HepG2 (cell line): ENCODE results near the gene NAT14. TPM values are rescaled to one million over a fixed set of nuclear protein-coding genes. Genes with fewer than 3 reads are reported as not detected.

Experiments
- BORCS8-MEF2B ChIP-seq: sonication (generic); formaldehyde crosslinking; IDR thresholded peaks from 2 replicates; pipeline ENCODE4 v1.8.0; 2022; ENCODE audit warnings: mild to moderate bottlenecking, missing genetic modification reagents
- EZH2 ChIP-seq: conservative IDR thresholded peaks from 2 replicates; pipeline ENCODE4 v1.6.1; 2012; ENCODE audit warnings: mild to moderate bottlenecking, low read depth, low read length, moderate library complexity
- HOXA3 ChIP-seq: sonication (generic); formaldehyde crosslinking; IDR thresholded peaks from 2 replicates; pipeline ENCODE4 v1.5.0; 2020; ENCODE audit warnings: missing genetic modification reagents
- KLF13 ChIP-seq: sonication (generic); formaldehyde crosslinking; IDR thresholded peaks from 2 replicates; pipeline ENCODE4 v1.4.0; 2020; ENCODE audit warnings: mild to moderate bottlenecking, missing genetic modification reagents
- KLF6 ChIP-seq: IDR thresholded peaks from 2 replicates; pipeline ENCODE4 v1.8.0; 2016; ENCODE audit warnings: missing biosample characterization, missing genetic modification reagents
- MAFK ChIP-seq, 2 experiments: IDR thresholded peaks in 1 of 2; conservative IDR thresholded peaks in 1 of 2; 2 replicates each; pipeline ENCODE4 v1.6.1; 2011; ENCODE audit warnings: improper control_type of control experiment in 2 of 2, low read length in 2 of 2
- MED8 ChIP-seq: sonication (generic); formaldehyde crosslinking; IDR thresholded peaks from 2 replicates; pipeline ENCODE4 v1.8.1; 2023; ENCODE audit warnings: mild to moderate bottlenecking, missing genetic modification reagents; ENCODE audit not compliant: insufficient replicate concordance
- MYC ChIP-seq: sonication (generic); formaldehyde crosslinking; IDR thresholded peaks from 2 replicates; pipeline ENCODE4 v1.9.0; 2021; ENCODE audit warnings: missing genetic modification reagents, borderline replicate concordance
- POLR2G ChIP-seq: fragments of 200-400 bp; formaldehyde crosslinking; IDR thresholded peaks from 2 replicates; pipeline ENCODE4 v1.6.1; 2018; ENCODE audit warnings: mild to moderate bottlenecking, low read depth, low read length, moderate library complexity
- RARA ChIP-seq: IDR thresholded peaks from 2 replicates; pipeline ENCODE4 v1.6.1; 2016; ENCODE audit warnings: missing genetic modification reagents, missing compliant biosample characterization
- RARG ChIP-seq: sonication (generic); formaldehyde crosslinking; IDR thresholded peaks from 2 replicates; pipeline ENCODE4 v1.4.0; 2020; ENCODE audit warnings: low read depth, mild to moderate bottlenecking, missing genetic modification reagents
- SMARCE1 ChIP-seq: fragments of 450-650 bp; IDR thresholded peaks from 2 replicates; pipeline ENCODE4 v1.6.1; 2017; ENCODE audit warnings: borderline replicate concordance
- TBX3 ChIP-seq: fragments of 450-650 bp; IDR thresholded peaks from 2 replicates; pipeline ENCODE4 v1.6.1; 2017; ENCODE audit warnings: antibody characterized with exemption, mild to moderate bottlenecking, inconsistent platforms, borderline replicate concordance
- ZNF136 ChIP-seq: sonication (generic); formaldehyde crosslinking; IDR thresholded peaks from 2 replicates; pipeline ENCODE4 v1.8.1; 2022; ENCODE audit warnings: low read depth, mild to moderate bottlenecking, moderate library complexity, missing genetic modification reagents
- ZNF430 ChIP-seq: sonication (generic); formaldehyde crosslinking; IDR thresholded peaks from 2 replicates; pipeline ENCODE4 v1.9.0; 2021; ENCODE audit warnings: mild to moderate bottlenecking, missing genetic modification reagents
- ZNF546 ChIP-seq: sonication (generic); formaldehyde crosslinking; conservative IDR thresholded peaks from 2 replicates; pipeline ENCODE4 v1.8.1; 2023; ENCODE audit warnings: mild to moderate bottlenecking, missing genetic modification reagents
- ZNF558 ChIP-seq: sonication (generic); formaldehyde crosslinking; IDR thresholded peaks from 2 replicates; pipeline ENCODE4 v1.9.0; 2022; ENCODE audit warnings: mild to moderate bottlenecking, missing genetic modification reagents, borderline replicate concordance
- ZNF569 ChIP-seq: sonication (generic); formaldehyde crosslinking; IDR thresholded peaks from 2 replicates; pipeline ENCODE4 v1.5.0; 2020; ENCODE audit warnings: mild to moderate bottlenecking, missing genetic modification reagents, moderate library complexity, borderline replicate concordance
- ZNF7 ChIP-seq: IDR thresholded peaks from 2 replicates; pipeline ENCODE4 v1.6.1; 2016; ENCODE audit warnings: missing biosample characterization, missing genetic modification reagents
- polyA plus RNA-seq, 8 experiments: library from polyadenylated mRNA; depleted of rRNA in 3 of 8; stranded (reverse) in 7 of 8; unstranded in 1 of 8; fragments of >200 nt; fragmentation: Illumina TruSeq in 4 of 8; extraction: Trizol in 4 of 8; gene quantifications; 2 replicates each; pipeline versions ENCODE4 v1.2.1 to v1.2.3, GENCODE V29; 2011 to 2016; ENCODE audit warnings: low read depth in 4 of 8, missing spikeins in 1 of 8, mixed read lengths in 1 of 8; ENCODE audit not compliant: insufficient read depth in 1 of 8
- total RNA-seq, 5 experiments: library from RNA; depleted of rRNA; stranded (reverse); fragments of >200 nt; fragmentation: Illumina TruSeq; extraction: Trizol; gene quantifications; 2 replicates each; pipeline ENCODE4 v1.2.3, GENCODE V29; 2016; ENCODE audit warnings: low read depth in 1 of 5
- TF ChIP-seq, protein P1 (sequence below): sonication (generic); formaldehyde crosslinking; IDR thresholded peaks from 2 replicates; pipeline ENCODE4 v1.5.0; 2020; ENCODE audit warnings: mild to moderate bottlenecking, missing genetic modification reagents, borderline replicate concordance
- TF ChIP-seq, protein P2 (sequence below): IDR thresholded peaks from 2 replicates; pipeline ENCODE4 v1.6.1; 2016; ENCODE audit warnings: mild to moderate bottlenecking

The NAT14 gene
- total and polyA plus RNA-seq, 2 of the 13 experiments (the other 11 are each of a cell fraction or from before 2014, with no cell fraction given), result 20.7 to 22.3 TPM

DNA sequence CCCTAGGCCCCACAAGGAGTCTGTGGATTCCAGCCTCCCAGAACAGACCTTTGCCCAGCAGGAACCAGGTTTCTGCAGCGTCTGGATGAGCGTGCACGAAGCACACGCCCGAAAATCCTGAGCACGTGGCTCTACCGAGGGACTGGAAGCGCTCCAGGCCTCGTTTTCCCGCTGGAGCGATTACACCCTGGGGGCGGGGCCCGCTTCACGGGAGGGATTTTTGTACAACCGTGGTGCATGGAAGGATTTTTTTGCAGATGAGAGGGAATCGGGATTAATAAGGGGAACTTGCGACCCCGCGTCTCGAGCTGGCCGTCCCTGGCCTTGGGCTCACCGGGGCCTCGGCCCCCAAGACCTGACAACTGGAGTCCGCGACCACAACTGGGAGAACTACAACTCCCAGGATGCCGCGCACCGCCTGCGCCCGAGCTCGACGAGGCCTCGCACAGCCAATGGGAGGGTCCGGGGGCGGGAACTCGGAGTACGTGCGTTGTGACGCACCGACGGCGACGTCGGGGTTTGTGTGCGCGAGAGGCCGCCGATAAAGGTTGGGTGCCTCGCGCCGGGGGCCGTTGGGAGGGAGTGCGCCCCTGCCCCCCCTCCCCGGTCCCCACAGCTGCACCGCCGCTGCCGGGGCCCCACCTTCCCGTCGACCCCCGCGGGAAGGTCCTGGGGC is 8.8 kb upstream of the NAT14 start, which contains the start of gene ZNF628 (continued):
- TF ChIP-seq POLR2G, result peak; percentile 63
- TF ChIP-seq ZNF136 (CRISPR knock-in tag), result no peak; the same call in 1 of the 2 replicates
- TF ChIP-seq SMARCE1, result no peak
- TF ChIP-seq RARG, result no peak
- no peak for TF ChIP-seq ZNF7 (CRISPR knock-in tag)
- no peak for TF ChIP-seq EZH2
- TF ChIP-seq ZNF558 (CRISPR knock-in tag), result peak; percentile 92; the same call in 1 of the 2 replicates
- peak; percentile 93 for TF ChIP-seq ZNF546 (CRISPR knock-in tag)
- no peak for TF ChIP-seq MED8
- TF ChIP-seq MAFK (conservative IDR thresholded peaks at IDR 0.05 in 1 of 2, IDR thresholded peaks at IDR 0.05 in 1 of 2; ENCODE audit: low read length in 2 of 2), result no peak
- peak; percentile 92; the same call in 1 of the 2 replicates for TF ChIP-seq ZNF430 (CRISPR knock-in tag)
- peak; percentile 86; the same call in 1 of the 2 replicates for TF ChIP-seq BORCS8-MEF2B (CRISPR knock-in tag)
- no peak; the same call in 1 of the 2 replicates for TF ChIP-seq RARA (CRISPR knock-in tag)
- TF ChIP-seq MYC (CRISPR knock-in tag), result peak; percentile 97
- TF ChIP-seq TBX3, result no peak
- TF ChIP-seq, protein P1, sequence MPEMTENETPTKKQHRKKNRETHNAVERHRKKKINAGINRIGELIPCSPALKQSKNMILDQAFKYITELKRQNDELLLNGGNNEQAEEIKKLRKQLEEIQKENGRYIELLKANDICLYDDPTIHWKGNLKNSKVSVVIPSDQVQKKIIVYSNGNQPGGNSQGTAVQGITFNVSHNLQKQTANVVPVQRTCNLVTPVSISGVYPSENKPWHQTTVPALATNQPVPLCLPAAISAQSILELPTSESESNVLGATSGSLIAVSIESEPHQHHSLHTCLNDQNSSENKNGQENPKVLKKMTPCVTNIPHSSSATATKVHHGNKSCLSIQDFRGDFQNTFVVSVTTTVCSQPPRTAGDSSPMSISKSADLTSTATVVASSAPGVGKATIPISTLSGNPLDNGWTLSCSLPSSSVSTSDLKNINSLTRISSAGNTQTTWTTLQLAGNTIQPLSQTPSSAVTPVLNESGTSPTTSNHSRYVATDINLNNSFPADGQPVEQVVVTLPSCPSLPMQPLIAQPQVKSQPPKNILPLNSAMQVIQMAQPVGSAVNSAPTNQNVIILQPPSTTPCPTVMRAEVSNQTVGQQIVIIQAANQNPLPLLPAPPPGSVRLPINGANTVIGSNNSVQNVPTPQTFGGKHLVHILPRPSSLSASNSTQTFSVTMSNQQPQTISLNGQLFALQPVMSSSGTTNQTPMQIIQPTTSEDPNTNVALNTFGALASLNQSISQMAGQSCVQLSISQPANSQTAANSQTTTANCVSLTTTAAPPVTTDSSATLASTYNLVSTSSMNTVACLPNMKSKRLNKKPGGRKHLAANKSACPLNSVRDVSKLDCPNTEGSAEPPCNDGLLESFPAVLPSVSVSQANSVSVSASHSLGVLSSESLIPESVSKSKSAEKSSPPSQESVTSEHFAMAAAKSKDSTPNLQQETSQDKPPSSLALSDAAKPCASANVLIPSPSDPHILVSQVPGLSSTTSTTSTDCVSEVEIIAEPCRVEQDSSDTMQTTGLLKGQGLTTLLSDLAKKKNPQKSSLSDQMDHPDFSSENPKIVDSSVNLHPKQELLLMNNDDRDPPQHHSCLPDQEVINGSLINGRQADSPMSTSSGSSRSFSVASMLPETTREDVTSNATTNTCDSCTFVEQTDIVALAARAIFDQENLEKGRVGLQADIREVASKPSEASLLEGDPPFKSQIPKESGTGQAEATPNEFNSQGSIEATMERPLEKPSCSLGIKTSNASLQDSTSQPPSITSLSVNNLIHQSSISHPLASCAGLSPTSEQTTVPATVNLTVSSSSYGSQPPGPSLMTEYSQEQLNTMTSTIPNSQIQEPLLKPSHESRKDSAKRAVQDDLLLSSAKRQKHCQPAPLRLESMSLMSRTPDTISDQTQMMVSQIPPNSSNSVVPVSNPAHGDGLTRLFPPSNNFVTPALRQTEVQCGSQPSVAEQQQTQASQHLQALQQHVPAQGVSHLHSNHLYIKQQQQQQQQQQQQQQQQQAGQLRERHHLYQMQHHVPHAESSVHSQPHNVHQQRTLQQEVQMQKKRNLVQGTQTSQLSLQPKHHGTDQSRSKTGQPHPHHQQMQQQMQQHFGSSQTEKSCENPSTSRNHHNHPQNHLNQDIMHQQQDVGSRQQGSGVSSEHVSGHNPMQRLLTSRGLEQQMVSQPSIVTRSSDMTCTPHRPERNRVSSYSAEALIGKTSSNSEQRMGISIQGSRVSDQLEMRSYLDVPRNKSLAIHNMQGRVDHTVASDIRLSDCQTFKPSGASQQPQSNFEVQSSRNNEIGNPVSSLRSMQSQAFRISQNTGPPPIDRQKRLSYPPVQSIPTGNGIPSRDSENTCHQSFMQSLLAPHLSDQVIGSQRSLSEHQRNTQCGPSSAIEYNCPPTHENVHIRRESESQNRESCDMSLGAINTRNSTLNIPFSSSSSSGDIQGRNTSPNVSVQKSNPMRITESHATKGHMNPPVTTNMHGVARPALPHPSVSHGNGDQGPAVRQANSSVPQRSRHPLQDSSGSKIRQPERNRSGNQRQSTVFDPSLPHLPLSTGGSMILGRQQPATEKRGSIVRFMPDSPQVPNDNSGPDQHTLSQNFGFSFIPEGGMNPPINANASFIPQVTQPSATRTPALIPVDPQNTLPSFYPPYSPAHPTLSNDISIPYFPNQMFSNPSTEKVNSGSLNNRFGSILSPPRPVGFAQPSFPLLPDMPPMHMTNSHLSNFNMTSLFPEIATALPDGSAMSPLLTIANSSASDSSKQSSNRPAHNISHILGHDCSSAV (CRISPR knock-in tag), result no peak; the same call in 1 of the 2 replicates
- peak; percentile 59; the same call in 1 of the 2 replicates for TF ChIP-seq KLF13 (CRISPR knock-in tag)
- TF ChIP-seq, protein P2, sequence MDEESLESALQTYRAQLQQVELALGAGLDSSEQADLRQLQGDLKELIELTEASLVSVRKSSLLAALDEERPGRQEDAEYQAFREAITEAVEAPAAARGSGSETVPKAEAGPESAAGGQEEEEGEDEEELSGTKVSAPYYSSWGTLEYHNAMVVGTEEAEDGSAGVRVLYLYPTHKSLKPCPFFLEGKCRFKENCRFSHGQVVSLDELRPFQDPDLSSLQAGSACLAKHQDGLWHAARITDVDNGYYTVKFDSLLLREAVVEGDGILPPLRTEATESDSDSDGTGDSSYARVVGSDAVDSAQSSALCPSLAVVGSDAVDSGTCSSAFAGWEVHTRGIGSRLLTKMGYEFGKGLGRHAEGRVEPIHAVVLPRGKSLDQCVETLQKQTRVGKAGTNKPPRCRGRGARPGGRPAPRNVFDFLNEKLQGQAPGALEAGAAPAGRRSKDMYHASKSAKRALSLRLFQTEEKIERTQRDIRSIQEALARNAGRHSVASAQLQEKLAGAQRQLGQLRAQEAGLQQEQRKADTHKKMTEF (CRISPR knock-in tag), result peak; percentile 63; the same call in 1 of the 2 replicates
- peak; percentile 83; the same call in 1 of the 2 replicates for TF ChIP-seq KLF6 (CRISPR knock-in tag)
- TF ChIP-seq ZNF569, result 0 out of 2 replicates have a peak, but pooled peaks have one; percentile 24
- TF ChIP-seq HOXA3 (CRISPR knock-in tag), result peak; percentile 97
